Karpas-422 (cell line): ENCODE measurements around the gene TPCN2. TPM values are rescaled to one million over a fixed set of nuclear protein-coding genes. Genes with fewer than 3 reads are reported as not detected.

Experiments used
- DNase-seq: peaks from one replicate; pipeline ENCODE4 v3.0.0-alpha.2; 2015
- H2AFZ ChIP-seq: fragments of 200-600 bp; sonication (generic); 2 replicates; pipeline ENCODE4 v1.6.1; 2014; ENCODE audit warnings: antibody characterized with exemption, low read length, mixed read lengths
- H3K27ac ChIP-seq: fragments of 200-600 bp; sonication (generic); 2 replicates; pipeline ENCODE4 v1.5.1; 2014; ENCODE audit warnings: mild to moderate bottlenecking, low read length, moderate library complexity
- H3K27me3 ChIP-seq: fragments of 200-600 bp; sonication (generic); 2 replicates; pipeline ENCODE4 v1.6.1; 2014; ENCODE audit warnings: low read length, mixed read lengths
- H3K36me3 ChIP-seq: fragments of 200-600 bp; sonication (generic); 2 replicates; pipeline ENCODE4 v1.6.1; 2014; ENCODE audit warnings: low read length, mixed read lengths; ENCODE audit not compliant: insufficient read depth
- H3K4me1 ChIP-seq: fragments of 200-600 bp; sonication (generic); 2 replicates; pipeline ENCODE4 v1.6.1; 2014; ENCODE audit warnings: mild to moderate bottlenecking, low read length, mixed read lengths
- H3K4me2 ChIP-seq: fragments of 200-600 bp; sonication (generic); 2 replicates; pipeline ENCODE4 v1.6.1; 2014; ENCODE audit warnings: low read length, low read depth, mild to moderate bottlenecking; ENCODE audit not compliant: poor library complexity, severe bottlenecking
- H3K4me3 ChIP-seq: fragments of 200-600 bp; sonication (generic); 2 replicates; pipeline ENCODE4 v1.5.1; 2014; ENCODE audit warnings: mild to moderate bottlenecking, antibody characterized with exemption, low read length, mixed read lengths
- H3K79me2 ChIP-seq: fragments of 200-600 bp; sonication (generic); 2 replicates; pipeline ENCODE4 v1.6.1; 2014; ENCODE audit warnings: mild to moderate bottlenecking, low read length, mixed read lengths
- H3K9ac ChIP-seq: fragments of 200-600 bp; sonication (generic); 2 replicates; pipeline ENCODE4 v1.6.0; 2014; ENCODE audit warnings: low read length
- H3K9me2 ChIP-seq: fragments of 200-600 bp; sonication (generic), shearing (Covaris generic); replicated peaks from 2 replicates; pipeline ENCODE4 v1.6.0; 2014; ENCODE audit warnings: mild to moderate bottlenecking, low read length, moderate library complexity; ENCODE audit not compliant: insufficient read depth
- H3K9me3 ChIP-seq: fragments of 300-700, 200-600 bp; sonication (generic); 2 replicates; pipeline ENCODE4 v1.6.1; 2014; ENCODE audit warnings: low read length, mixed read lengths
- H4K20me1 ChIP-seq: fragments of 200-600 bp; sonication (generic); 2 replicates; pipeline ENCODE4 v1.6.1; 2014; ENCODE audit warnings: mild to moderate bottlenecking, antibody characterized with exemption, low read length, low read depth; ENCODE audit not compliant: insufficient read depth
- total RNA-seq: library from RNA; depleted of rRNA; stranded (reverse); fragments of >200 nt; shearing (Covaris generic); gene quantifications from 2 replicates; pipeline ENCODE4 v1.2.3, GENCODE V29; 2014; ENCODE audit warnings: low replicate concordance

Gene TPCN2
- total RNA-seq, 1 experiment from 2014 or later: 37.6 TPM

DNA sequence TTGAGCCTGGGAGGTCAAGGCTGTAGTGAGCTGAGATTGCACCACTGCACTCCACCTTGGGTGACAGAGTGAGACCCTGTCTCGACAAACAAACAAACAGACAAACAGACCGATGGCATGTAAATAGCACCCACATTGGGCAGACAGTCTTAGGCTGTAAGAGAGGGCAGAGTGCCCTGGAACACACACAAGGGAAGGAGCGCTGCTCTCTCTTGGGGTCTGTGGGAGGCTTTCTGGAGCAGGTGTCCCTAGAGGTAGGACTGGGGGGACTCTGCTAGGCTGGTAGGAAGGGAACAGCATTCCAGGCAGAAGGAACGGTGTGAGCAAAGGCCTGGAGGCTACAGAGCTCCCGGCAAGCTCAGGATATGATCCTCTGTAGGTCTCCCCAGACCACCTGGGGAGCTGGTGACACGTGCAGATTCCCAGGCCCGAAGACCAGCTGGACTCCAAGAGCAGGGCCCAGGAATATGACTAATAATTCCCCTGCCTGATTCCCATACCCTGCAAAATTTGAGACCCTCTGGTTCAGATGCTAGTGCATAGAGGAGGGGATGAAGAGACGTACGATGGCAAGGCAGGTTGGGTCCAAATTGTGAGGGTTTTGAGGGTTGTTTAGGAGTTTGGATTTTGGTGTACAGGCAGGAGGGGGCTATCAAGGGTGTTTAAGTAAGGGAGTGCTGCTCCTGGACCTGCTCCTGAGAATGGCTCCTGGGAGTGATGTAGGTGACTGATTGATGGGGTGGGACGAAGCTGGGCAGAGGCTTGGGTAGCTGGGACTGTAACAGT is 118.6 kb downstream of the TPCN2 start:
- H3K36me3 ChIP-seq: no peaks in the 10 kb centered on the region
- H4K20me1 ChIP-seq: no peaks in the 10 kb centered on the region
- no peak overlapping the region for H3K4me2 ChIP-seq
- no peak overlapping the region for H2AFZ ChIP-seq
- H3K9me3 ChIP-seq: no peaks in the 10 kb centered on the region
- H3K27ac ChIP-seq: no peak overlapping the region
- H3K79me2 ChIP-seq: no peaks in the 10 kb centered on the region
- no peak overlapping the region for H3K9ac ChIP-seq
- no peak overlapping the region for H3K4me3 ChIP-seq
- DNase-seq: no peak
- peaks cover 6% of the 10 kb centered on the region for H3K4me1 ChIP-seq
- no peaks in the 10 kb centered on the region for H3K27me3 ChIP-seq
- no peaks in the 10 kb centered on the region for H3K9me2 ChIP-seq

DNA sequence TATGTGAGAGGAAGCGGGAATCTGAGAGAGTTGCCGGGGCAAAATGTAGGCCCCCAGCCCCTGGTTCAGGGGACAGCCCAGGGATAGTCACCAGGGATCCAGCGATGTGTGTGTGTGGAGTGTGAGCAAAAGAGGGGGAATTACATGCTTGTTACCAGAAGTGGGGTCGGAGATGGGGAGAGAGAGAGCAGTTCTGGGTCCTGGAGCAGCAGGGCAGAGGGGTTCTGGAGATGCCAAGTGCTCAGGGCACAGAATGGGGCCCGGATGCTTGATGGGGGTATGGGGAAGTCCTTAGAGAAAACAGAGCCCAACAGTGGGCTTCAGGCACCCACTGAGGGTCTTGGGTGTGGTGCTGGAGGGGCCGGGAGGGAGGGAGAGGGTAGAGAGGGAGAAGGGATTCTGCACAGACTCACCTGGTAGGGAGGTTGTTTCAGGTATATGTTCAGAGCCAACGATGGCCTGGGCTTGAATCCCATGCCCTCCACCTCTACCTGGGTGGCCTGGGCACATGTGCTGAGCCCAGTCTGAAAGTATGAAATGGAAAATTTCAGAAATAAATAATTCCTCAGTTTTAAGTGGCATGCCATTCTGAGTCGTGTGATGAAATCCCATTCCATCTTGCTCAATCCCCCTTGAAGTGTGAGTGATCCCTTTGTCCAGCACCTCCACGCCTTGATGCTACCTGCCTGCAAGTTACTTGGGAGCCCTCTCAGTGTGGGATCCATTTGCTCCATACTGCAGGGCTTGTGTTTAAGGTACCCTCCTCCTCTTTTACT is 119.4 kb downstream of the TPCN2 start:
- Histone ChIP-seq H3K4me3 (no peak overlapping the region), H3K9ac (no peak overlapping the region), H3K79me2 (no peaks in the 10 kb centered on the region), H3K27me3 (no peaks in the 10 kb centered on the region), H3K4me2 (no peak overlapping the region), H3K9me3 (no peaks in the 10 kb centered on the region), H3K27ac (no peak overlapping the region), H2AFZ (no peak overlapping the region), H3K9me2 (no peaks in the 10 kb centered on the region), H3K36me3 (no peaks in the 10 kb centered on the region), H4K20me1 (no peaks in the 10 kb centered on the region), H3K4me1 (peaks cover 6% of the 10 kb centered on the region)
- no peak for DNase-seq

GRCh38 chr11:69169479-69169878 is 120.7 kb downstream of the TPCN2 start:
- Histone ChIP-seq H3K4me1 (peaks cover 6% of the 10 kb centered on the region), H3K36me3 (no peaks in the 10 kb centered on the region), H3K9me2 (no peaks in the 10 kb centered on the region), H3K27ac (no peak overlapping the region), H3K79me2 (no peaks in the 10 kb centered on the region), H2AFZ (no peak overlapping the region), H3K9ac (no peak overlapping the region), H3K27me3 (no peaks in the 10 kb centered on the region), H4K20me1 (no peaks in the 10 kb centered on the region), H3K9me3 (no peaks in the 10 kb centered on the region), H3K4me2 (no peak overlapping the region), H3K4me3 (no peak overlapping the region)
- no peak for DNase-seq

GRCh38 chr11:69170704-69171103 is 122.0 kb downstream of the TPCN2 start:
- H3K9me3 ChIP-seq: no peaks in the 10 kb centered on the region
- peak; percentile 19 for DNase-seq
- no peaks in the 10 kb centered on the region for H4K20me1 ChIP-seq
- no peak overlapping the region for H3K4me3 ChIP-seq
- H3K79me2 ChIP-seq: no peaks in the 10 kb centered on the region
- peaks cover 6% of the 10 kb centered on the region for H3K4me1 ChIP-seq
- no peak overlapping the region for H3K4me2 ChIP-seq
- H3K27ac ChIP-seq: no peak overlapping the region
- H2AFZ ChIP-seq: no peak overlapping the region
- no peak overlapping the region for H3K9ac ChIP-seq
- H3K27me3 ChIP-seq: no peaks in the 10 kb centered on the region
- no peaks in the 10 kb centered on the region for H3K36me3 ChIP-seq
- no peaks in the 10 kb centered on the region for H3K9me2 ChIP-seq

- no peak overlapping the region for H3K9ac ChIP-seq
Measured at GRCh38 chr11:69171476-69172240, 122.9 kb downstream of the TPCN2 start.

GRCh38 chr11:69172674-69173073 is 123.9 kb downstream of the TPCN2 start:
- H3K9ac ChIP-seq: no peak overlapping the region
- H4K20me1 ChIP-seq: no peaks in the 10 kb centered on the region
- no peaks in the 10 kb centered on the region for H3K9me3 ChIP-seq
- DNase-seq: peak; percentile 72
- no peak overlapping the region for H3K4me2 ChIP-seq
- no peaks in the 10 kb centered on the region for H3K79me2 ChIP-seq
- H3K27ac ChIP-seq: no peak overlapping the region
- H3K4me1 ChIP-seq: no peaks in the 10 kb centered on the region
- H2AFZ ChIP-seq: 0 out of 2 replicates have a peak overlapping the region, but pooled peaks have one; percentile 37
- H3K36me3 ChIP-seq: no peaks in the 10 kb centered on the region
- no peaks in the 10 kb centered on the region for H3K27me3 ChIP-seq
- no peaks in the 10 kb centered on the region for H3K9me2 ChIP-seq
- no peak overlapping the region for H3K4me3 ChIP-seq

More at GRCh38 chr11:69171476-69172240, 122.9 kb downstream of the TPCN2 start:
- H3K27me3 ChIP-seq: no peaks in the 10 kb centered on the region
- no peak overlapping the region for H3K27ac ChIP-seq
- peak; percentile 2 for DNase-seq
- H3K4me3 ChIP-seq: no peak overlapping the region
- H3K4me1 ChIP-seq: peaks cover under 1% of the 10 kb centered on the region
- H2AFZ ChIP-seq: no peak overlapping the region
- no peak overlapping the region for H3K4me2 ChIP-seq
- H3K79me2 ChIP-seq: no peaks in the 10 kb centered on the region
- H3K9me2 ChIP-seq: no peaks in the 10 kb centered on the region
- no peaks in the 10 kb centered on the region for H4K20me1 ChIP-seq
- no peaks in the 10 kb centered on the region for H3K9me3 ChIP-seq
- H3K36me3 ChIP-seq: no peaks in the 10 kb centered on the region

DNA sequence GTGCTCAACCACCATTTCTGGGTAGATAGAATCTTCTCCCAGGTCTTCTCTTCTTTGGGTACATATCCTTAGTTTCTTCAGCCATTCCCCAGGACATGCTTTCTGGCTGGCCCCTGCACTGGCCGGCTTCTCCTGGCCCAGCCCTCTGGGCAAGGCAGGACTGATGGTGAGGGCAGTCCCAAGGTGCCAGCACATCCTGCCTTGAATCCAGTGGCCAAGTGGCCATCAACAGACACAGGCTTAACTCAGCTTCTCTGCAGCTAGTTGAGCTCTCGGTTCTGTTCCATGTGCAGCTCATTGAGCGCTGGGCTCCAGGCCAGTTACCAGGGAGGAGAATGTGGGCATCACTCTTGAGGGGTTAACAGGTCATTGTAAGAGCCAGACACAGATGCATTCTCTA is 124.6 kb downstream of the TPCN2 start:
- H2AFZ ChIP-seq: no peak overlapping the region
- no peaks in the 10 kb centered on the region for H3K79me2 ChIP-seq
- no peak overlapping the region for H3K27ac ChIP-seq
- H3K4me3 ChIP-seq: no peak overlapping the region
- H4K20me1 ChIP-seq: no peaks in the 10 kb centered on the region
- H3K36me3 ChIP-seq: no peaks in the 10 kb centered on the region
- no peak for DNase-seq
- H3K27me3 ChIP-seq: no peaks in the 10 kb centered on the region
- H3K9ac ChIP-seq: no peak overlapping the region
- H3K9me2 ChIP-seq: no peaks in the 10 kb centered on the region
- no peaks in the 10 kb centered on the region for H3K4me1 ChIP-seq
- no peaks in the 10 kb centered on the region for H3K9me3 ChIP-seq
- H3K4me2 ChIP-seq: no peak overlapping the region
